ENCODE results near the gene ELOVL6. TPM values are rescaled to one million over a fixed set of nuclear protein-coding genes. Genes with fewer than 3 reads are reported as not detected.
"Not testable (repeated sequence)": the region's sequence is repeated elsewhere in the genome, so short reads cannot be mapped to it uniquely, and the experiment has no call there.

ELOVL6 gene
- total and polyA plus RNA-seq, 10 donors, result 0.58 to 4.5 (median 3.3) TPM

DNA sequence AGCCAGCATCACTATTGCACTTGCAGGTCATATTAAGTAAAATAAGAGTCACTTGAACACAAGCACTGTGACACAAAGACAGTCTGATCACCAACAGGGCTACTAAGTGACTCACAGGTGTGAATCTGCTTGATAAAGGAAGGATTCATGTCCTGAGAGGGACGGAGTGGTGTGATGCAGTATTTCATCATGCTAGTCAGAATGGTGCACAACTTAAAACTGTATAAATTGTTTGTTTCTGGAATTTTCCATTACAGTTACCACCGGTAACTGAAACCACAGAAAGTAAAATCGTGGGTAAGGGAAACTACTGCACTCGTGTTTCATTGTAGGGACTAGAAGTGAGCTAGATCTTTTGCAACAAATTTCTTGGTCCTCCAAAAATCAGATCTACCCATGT is 109.7 kb downstream of the ELOVL6 start:
- no peaks in the 10 kb centered on the region for H3K9me3 ChIP-seq
- 30 to 49% (median 44%) methylated on average over 4 of the region's 4 CpGs for WGBS, 5 donors
- DNase-seq, result no peak
- no peak overlapping the region for H3K4me3 ChIP-seq
- H3K4me1 ChIP-seq, result peaks cover 0 to 18% (median 7%) of the 10 kb centered on the region in 6 donors
- TF ChIP-seq, protein P1, sequence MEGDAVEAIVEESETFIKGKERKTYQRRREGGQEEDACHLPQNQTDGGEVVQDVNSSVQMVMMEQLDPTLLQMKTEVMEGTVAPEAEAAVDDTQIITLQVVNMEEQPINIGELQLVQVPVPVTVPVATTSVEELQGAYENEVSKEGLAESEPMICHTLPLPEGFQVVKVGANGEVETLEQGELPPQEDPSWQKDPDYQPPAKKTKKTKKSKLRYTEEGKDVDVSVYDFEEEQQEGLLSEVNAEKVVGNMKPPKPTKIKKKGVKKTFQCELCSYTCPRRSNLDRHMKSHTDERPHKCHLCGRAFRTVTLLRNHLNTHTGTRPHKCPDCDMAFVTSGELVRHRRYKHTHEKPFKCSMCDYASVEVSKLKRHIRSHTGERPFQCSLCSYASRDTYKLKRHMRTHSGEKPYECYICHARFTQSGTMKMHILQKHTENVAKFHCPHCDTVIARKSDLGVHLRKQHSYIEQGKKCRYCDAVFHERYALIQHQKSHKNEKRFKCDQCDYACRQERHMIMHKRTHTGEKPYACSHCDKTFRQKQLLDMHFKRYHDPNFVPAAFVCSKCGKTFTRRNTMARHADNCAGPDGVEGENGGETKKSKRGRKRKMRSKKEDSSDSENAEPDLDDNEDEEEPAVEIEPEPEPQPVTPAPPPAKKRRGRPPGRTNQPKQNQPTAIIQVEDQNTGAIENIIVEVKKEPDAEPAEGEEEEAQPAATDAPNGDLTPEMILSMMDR (IDR thresholded peaks at IDR 0.05 in 8 of 11, conservative IDR thresholded peaks at IDR 0.05 in 3 of 11), result no peak
- H3K36me3 ChIP-seq, result no peaks in the 10 kb centered on the region
- intact Hi-C loops (cut with DNase I; ENCODE audit: low total_unique reads), result no loop called here
- H3K27me3 ChIP-seq (replicated peaks in 1 of 7), result no peaks in the 10 kb centered on the region
- H3K27ac ChIP-seq, result no peak overlapping the region

DNA sequence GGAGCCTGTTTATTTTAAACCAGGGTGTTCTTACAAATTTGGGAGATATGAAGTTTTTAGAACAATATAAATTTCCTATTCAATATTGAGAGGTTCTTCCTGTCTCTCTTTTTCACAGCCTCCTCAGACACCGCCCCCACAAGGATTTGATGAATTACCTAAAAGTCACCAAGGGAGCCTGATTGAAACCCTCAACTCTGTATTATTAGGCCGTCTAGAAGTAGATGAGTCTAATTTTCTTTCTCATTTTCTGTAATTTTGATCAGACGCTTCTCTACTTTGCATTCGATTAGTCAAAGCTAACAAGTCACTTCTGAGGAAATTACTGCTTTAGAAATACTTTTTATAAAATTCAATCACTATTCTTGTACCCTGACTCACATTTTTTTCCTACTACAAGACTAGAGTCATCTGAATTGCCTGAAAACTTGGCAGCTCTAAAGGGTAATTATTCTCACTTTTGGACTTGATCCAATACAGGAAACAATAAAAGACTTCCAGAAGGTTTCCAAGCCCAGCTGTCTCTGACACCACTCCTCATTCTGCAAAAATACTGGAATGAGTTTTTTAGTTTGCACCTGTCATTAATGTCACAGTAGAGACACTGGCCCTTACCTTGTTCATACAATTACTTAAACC is 111.2 kb downstream of the ELOVL6 start:
- no peak overlapping the region for H3K27ac ChIP-seq
- H3K4me1 ChIP-seq, result peaks cover 0 to 18% (median 7%) of the 10 kb centered on the region in 6 donors
- no peaks in the 10 kb centered on the region for H3K27me3 ChIP-seq (replicated peaks in 1 of 7)
- intact Hi-C loops (cut with DNase I; ENCODE audit: low total_unique reads), result no loop called here
- H3K36me3 ChIP-seq, result no peaks in the 10 kb centered on the region
- 61 to 79% (median 74%) methylated on average over 4 of the region's 4 CpGs for WGBS, 5 donors
- no peaks in the 10 kb centered on the region for H3K9me3 ChIP-seq
- H3K4me3 ChIP-seq, result no peak overlapping the region
- DNase-seq, result no peak
- TF ChIP-seq POLR2A (IDR thresholded peaks at IDR 0.05) (no peak), POLR2AphosphoS5 (IDR thresholded peaks at IDR 0.05) (no peak)
- TF ChIP-seq, protein P1 (IDR thresholded peaks at IDR 0.05 in 8 of 11, conservative IDR thresholded peaks at IDR 0.05 in 3 of 11), result no peak

DNA sequence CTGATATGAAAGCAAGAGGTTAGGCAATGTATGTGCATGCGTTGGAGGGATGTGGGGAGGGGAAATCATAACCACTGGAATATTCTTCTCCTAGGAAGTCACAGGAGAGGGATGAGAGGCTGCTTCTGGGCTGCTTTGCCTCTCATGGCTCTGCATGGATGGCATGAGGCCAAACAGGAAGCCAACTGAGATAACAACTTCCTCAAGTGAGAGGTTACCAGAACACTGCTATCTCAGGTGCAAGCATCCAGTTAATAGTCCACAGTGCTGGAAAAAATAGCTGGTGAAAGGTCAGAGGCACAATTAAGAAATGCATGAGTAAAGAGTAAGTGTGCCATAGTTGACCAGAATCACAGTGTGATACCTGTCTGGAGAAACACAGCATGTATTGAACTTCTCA is 113.3 kb downstream of the ELOVL6 start:
- DNase-seq, result no peak
- H3K27me3 ChIP-seq (replicated peaks in 1 of 7), result no peaks in the 10 kb centered on the region
- TF ChIP-seq POLR2AphosphoS5 (IDR thresholded peaks at IDR 0.05) (no peak), POLR2A (IDR thresholded peaks at IDR 0.05) (no peak)
- TF ChIP-seq, protein P1 (IDR thresholded peaks at IDR 0.05 in 8 of 11, conservative IDR thresholded peaks at IDR 0.05 in 3 of 11), result no peak
- no peak overlapping the region for H3K4me3 ChIP-seq
- intact Hi-C loops (cut with DNase I; ENCODE audit: low total_unique reads), result no loop called here
- 33 to 57% (median 38%) methylated on average over 1 of the region's 1 CpG for WGBS, 5 donors
- H3K4me1 ChIP-seq, result peaks cover 0 to 18% (median 7%) of the 10 kb centered on the region in 6 donors
- no peaks in the 10 kb centered on the region for H3K36me3 ChIP-seq
- no peak overlapping the region for H3K27ac ChIP-seq
- H3K9me3 ChIP-seq, result no peaks in the 10 kb centered on the region

DNA sequence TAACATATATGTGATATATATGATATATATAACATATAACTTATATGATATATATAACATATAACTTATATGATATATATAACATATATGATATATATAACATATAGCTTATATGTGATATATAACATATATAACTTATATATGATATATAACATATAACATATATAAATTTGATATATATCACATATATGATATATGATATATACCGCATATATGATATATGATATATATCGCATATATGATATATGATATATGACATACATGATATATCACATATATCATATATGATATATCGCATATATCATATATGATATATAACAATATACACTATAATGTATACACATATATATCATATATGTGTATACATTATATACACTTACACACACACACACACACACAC is 114.3 kb downstream of the ELOVL6 start:
- no peaks in the 10 kb centered on the region for H3K9me3 ChIP-seq
- intact Hi-C loops (cut with DNase I; ENCODE audit: low total_unique reads), result no loop called here
- H3K36me3 ChIP-seq, result no peaks in the 10 kb centered on the region
- no peak overlapping the region for H3K27ac ChIP-seq
- DNase-seq, result no peak
- H3K27me3 ChIP-seq (replicated peaks in 1 of 7), result no peaks in the 10 kb centered on the region
- peaks cover 0 to 18% (median 7%) of the 10 kb centered on the region in 6 donors for H3K4me1 ChIP-seq
- WGBS, 5 donors, result 59 to 97% (median 75%) methylated on average over 3 of the region's 3 CpGs
- TF ChIP-seq POLR2AphosphoS5 (IDR thresholded peaks at IDR 0.05) (no peak), POLR2A (IDR thresholded peaks at IDR 0.05) (no peak)
- TF ChIP-seq, protein P1 (IDR thresholded peaks at IDR 0.05 in 8 of 11, conservative IDR thresholded peaks at IDR 0.05 in 3 of 11), result no peak
- H3K4me3 ChIP-seq, result no peak overlapping the region

DNA sequence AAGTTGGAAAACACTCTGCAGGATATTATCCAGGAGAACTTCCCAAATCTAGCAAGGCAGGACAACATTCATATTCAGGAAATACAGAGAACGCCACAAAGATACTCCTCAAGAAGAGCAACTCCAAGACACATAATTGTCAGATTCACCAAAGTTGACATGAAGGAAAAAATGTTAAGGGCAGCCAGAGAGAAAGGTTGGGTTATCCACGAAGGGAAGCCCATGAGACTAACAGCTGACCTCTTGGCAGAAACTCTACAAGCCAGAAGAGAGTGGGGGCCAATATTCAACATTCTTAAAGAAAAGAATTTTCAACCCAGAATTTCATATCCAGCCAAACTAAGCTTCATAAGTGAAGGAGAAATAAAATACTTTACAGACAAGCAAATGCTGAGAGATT is 120.3 kb downstream of the ELOVL6 start:
- H3K27ac ChIP-seq; H3K36me3 ChIP-seq; H3K9me3 ChIP-seq; H3K27me3 ChIP-seq (replicated peaks in 1 of 7); intact Hi-C loops (cut with DNase I; ENCODE audit: low total_unique reads); H3K4me3 ChIP-seq; H3K4me1 ChIP-seq; DNase-seq: not testable (repeated sequence)
- WGBS, 5 donors, result 84 to 95% (median 89%) methylated on average over 2 of the region's 2 CpGs

DNA sequence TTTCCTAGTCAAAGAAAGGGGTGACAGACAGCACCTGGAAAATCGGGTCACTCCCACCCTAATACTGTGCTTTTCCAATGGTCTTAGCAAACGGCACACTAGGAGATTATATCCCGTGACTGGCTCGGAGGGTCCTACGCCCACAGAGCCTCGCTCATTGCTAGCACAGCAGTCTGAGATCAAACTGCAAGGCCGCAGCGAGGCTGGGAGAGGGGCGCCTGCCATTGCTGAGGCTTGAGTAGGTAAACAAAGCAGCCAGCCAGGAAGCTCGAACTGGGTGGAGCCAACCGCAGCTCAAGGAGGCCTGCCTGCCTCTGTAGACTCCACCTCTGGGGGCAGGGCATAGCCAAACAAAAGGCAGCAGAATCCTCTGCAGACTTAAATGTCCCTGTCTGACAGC is 121.6 kb downstream of the ELOVL6 start:
- H3K27me3 ChIP-seq (replicated peaks in 1 of 7); H3K36me3 ChIP-seq; DNase-seq; H3K4me1 ChIP-seq; H3K9me3 ChIP-seq; intact Hi-C loops (cut with DNase I; ENCODE audit: low total_unique reads); H3K4me3 ChIP-seq; H3K27ac ChIP-seq: not testable (repeated sequence)
- WGBS, 5 donors, result 87 to 96% (median 93%) methylated on average over 9 to 11 of the region's 11 CpGs

Data from spleen (tissue), 11 donors.